Measurements from ENCODE around the gene DLK1. TPM values are rescaled to one million over a fixed set of nuclear protein-coding genes. Genes with fewer than 3 reads are reported as not detected.

DLK1 gene
- total RNA-seq, 1 donor = not detected

DNA sequence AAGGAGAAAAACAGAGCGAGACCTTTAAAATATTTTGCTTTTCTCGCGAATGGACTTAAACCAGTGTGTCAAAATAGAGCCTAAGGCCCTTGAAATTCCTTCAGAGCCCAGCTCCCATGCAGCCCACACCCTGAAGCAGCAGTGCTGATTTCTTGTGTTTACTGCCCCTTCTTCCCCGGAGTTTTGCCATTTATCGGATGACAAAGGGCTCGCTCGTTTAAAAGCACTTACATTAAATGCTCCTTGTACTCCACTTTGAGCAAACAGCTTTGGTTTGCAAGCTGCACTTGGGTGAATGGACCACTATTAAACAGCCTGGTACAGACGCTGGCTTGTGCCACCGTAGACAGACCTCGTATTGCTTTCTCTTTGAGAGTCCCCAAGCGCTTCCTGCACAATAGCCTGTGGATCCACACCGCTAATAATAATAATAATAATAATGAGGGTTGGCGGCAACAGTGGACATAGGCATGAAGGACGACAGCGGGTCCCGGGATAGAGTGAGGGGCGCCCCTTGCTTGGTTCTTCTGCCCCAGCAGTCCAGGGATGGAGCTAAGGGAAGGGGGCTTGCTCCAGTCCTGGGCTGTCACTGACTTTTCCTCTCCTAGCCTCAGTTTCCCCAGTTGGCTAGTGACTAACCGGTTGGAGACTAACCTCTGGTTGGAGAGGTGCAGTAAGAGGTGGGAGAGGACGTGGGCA is 6.6 kb downstream of the DLK1 start:
- H3K9me3 ChIP-seq (ENCODE audit: low read depth, low read length) = no peaks in the 10 kb centered on the region
- TF ChIP-seq, protein P1, sequence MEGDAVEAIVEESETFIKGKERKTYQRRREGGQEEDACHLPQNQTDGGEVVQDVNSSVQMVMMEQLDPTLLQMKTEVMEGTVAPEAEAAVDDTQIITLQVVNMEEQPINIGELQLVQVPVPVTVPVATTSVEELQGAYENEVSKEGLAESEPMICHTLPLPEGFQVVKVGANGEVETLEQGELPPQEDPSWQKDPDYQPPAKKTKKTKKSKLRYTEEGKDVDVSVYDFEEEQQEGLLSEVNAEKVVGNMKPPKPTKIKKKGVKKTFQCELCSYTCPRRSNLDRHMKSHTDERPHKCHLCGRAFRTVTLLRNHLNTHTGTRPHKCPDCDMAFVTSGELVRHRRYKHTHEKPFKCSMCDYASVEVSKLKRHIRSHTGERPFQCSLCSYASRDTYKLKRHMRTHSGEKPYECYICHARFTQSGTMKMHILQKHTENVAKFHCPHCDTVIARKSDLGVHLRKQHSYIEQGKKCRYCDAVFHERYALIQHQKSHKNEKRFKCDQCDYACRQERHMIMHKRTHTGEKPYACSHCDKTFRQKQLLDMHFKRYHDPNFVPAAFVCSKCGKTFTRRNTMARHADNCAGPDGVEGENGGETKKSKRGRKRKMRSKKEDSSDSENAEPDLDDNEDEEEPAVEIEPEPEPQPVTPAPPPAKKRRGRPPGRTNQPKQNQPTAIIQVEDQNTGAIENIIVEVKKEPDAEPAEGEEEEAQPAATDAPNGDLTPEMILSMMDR (IDR thresholded peaks at IDR 0.05; ENCODE audit: extremely low read depth, low read depth, low read length) = no peak
- H3K27ac ChIP-seq (ENCODE audit: low read depth, low read length) = no peak overlapping the region
- H3K4me3 ChIP-seq (ENCODE audit: insufficient read depth, low read length) = no peak overlapping the region
- H3K36me3 ChIP-seq (ENCODE audit: insufficient read depth, low read length) = no peaks in the 10 kb centered on the region
- peaks cover 34% of the 10 kb centered on the region for H3K27me3 ChIP-seq (ENCODE audit: insufficient read depth, low read length)
- H3K79me2 ChIP-seq (ENCODE audit: insufficient read depth, low read length) = no peaks in the 10 kb centered on the region
- no peak overlapping the region for H2AFZ ChIP-seq (ENCODE audit: low read length)
- DNase-seq (ENCODE audit: insufficient read length, low spot score, missing footprints) = peak; percentile 79
- no peak overlapping the region for H3K4me2 ChIP-seq (ENCODE audit: insufficient read depth, low read length)
- no peaks in the 10 kb centered on the region for H4K20me1 ChIP-seq (ENCODE audit: insufficient read depth, low read length)
- H3K4me1 ChIP-seq (ENCODE audit: insufficient read depth, low read length) = no peaks in the 10 kb centered on the region

GRCh38 chr14:100734031-100734990 is 7.6 kb downstream of the DLK1 start:
- TF ChIP-seq, protein P1 (IDR thresholded peaks at IDR 0.05; ENCODE audit: extremely low read depth, low read depth, low read length) = no peak
- Histone ChIP-seq H3K36me3 (ENCODE audit: insufficient read depth, low read length) (no peaks in the 10 kb centered on the region), H3K4me2 (ENCODE audit: insufficient read depth, low read length) (no peak overlapping the region), H2AFZ (ENCODE audit: low read length) (no peak overlapping the region), H3K4me1 (ENCODE audit: insufficient read depth, low read length) (no peaks in the 10 kb centered on the region), H3K27me3 (ENCODE audit: insufficient read depth, low read length) (peaks cover 26% of the 10 kb centered on the region), H3K79me2 (ENCODE audit: insufficient read depth, low read length) (no peaks in the 10 kb centered on the region), H4K20me1 (ENCODE audit: insufficient read depth, low read length) (no peaks in the 10 kb centered on the region), H3K4me3 (ENCODE audit: insufficient read depth, low read length) (no peak overlapping the region), H3K27ac (ENCODE audit: low read depth, low read length) (no peak overlapping the region), H3K9me3 (ENCODE audit: low read depth, low read length) (no peaks in the 10 kb centered on the region)
- peak; percentile 75 for DNase-seq (ENCODE audit: insufficient read length, low spot score, missing footprints)

GRCh38 chr14:100735271-100735670 is 8.6 kb downstream of the DLK1 start:
- no peak overlapping the region for H3K4me3 ChIP-seq (ENCODE audit: insufficient read depth, low read length)
- H3K79me2 ChIP-seq (ENCODE audit: insufficient read depth, low read length) = no peaks in the 10 kb centered on the region
- no peak overlapping the region for H3K4me2 ChIP-seq (ENCODE audit: insufficient read depth, low read length)
- no peak overlapping the region for H2AFZ ChIP-seq (ENCODE audit: low read length)
- TF ChIP-seq, protein P1 (IDR thresholded peaks at IDR 0.05; ENCODE audit: extremely low read depth, low read depth, low read length) = no peak
- no peaks in the 10 kb centered on the region for H3K36me3 ChIP-seq (ENCODE audit: insufficient read depth, low read length)
- H4K20me1 ChIP-seq (ENCODE audit: insufficient read depth, low read length) = no peaks in the 10 kb centered on the region
- no peaks in the 10 kb centered on the region for H3K9me3 ChIP-seq (ENCODE audit: low read depth, low read length)
- H3K4me1 ChIP-seq (ENCODE audit: insufficient read depth, low read length) = no peaks in the 10 kb centered on the region
- DNase-seq (ENCODE audit: insufficient read length, low spot score, missing footprints) = peak; percentile 39
- H3K27me3 ChIP-seq (ENCODE audit: insufficient read depth, low read length) = peaks cover 16% of the 10 kb centered on the region
- no peak overlapping the region for H3K27ac ChIP-seq (ENCODE audit: low read depth, low read length)

All from osteoblast (primary cell).